Measurements from ENCODE around the gene IRF6. TPM values are rescaled to one million over a fixed set of nuclear protein-coding genes. Genes with fewer than 3 reads are reported as not detected.
A peak's percentile ranks its signal among the peaks of the same experiment; 100 is the strongest.

The IRF6 gene
- total RNA-seq, 1 donor from 2014 or later = 18.2 TPM

DNA sequence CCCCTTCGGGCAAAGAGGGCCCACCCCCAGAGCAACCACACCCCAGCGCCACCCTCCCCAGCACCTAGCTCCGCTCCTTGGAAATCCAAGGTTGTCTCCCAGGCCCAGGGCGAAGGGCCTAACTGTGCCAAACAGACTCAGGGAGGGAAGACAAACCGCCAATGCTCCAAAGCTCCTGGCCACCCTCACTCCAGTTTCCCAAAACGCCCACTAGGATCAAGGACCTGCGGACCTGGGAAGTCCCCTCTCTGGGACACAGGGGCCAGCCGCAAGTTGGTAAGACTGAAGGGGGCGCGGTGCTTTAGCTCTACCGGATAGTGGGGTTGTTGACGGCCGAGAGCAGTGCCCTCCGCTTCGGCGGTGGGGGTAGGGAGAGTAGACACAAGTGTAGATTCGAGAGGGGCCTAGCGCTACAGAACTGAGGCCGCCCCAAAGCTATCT, 581 bp downstream of the IRF6 start:
- Histone ChIP-seq H3K27me3 (ENCODE audit: low read depth) (no peaks in the 10 kb centered on the region), H3K36me3 (no peaks in the 10 kb centered on the region), H3K9me3 (no peaks in the 10 kb centered on the region), H3K4me3 (peak overlapping the region; percentile 61), H3K4me1 (peaks cover 11% of the 10 kb centered on the region), H3K27ac (peak overlapping the region; percentile 82)
- ATAC-seq (peak; percentile 58 to 63), DNase-seq (peak; percentile 57)
- intact Hi-C loops (cut with DNase I) = no loop called here
- no peak for TF ChIP-seq CTCF (IDR thresholded peaks at IDR 0.05)

DNA sequence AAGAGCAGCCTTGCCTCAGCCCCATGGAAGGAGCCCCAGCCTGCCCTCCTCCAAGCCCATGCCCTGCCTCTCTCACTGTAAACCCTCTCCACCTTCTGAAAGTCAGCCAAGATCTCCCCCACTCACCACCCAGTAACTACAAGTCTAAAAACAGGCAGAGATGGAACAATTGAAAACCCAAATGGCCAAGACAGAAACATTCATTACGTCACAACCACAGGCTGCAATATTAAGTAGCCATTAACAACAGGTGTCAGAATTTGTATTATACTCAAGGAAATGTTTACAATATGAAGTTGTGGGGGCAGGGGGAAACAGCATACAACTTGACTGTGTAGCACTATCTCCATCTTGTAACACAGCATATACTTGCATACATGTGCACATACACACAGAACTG, 2.4 kb downstream of the IRF6 start:
- no peaks in the 10 kb centered on the region for H3K36me3 ChIP-seq
- no peak for ATAC-seq
- intact Hi-C loops (cut with DNase I) = no loop called here
- H3K4me3 ChIP-seq = no peak overlapping the region
- no peak for TF ChIP-seq CTCF (IDR thresholded peaks at IDR 0.05)
- peaks cover 11% of the 10 kb centered on the region for H3K4me1 ChIP-seq
- no peak for DNase-seq
- no peak overlapping the region for H3K27ac ChIP-seq
- H3K27me3 ChIP-seq (ENCODE audit: low read depth) = no peaks in the 10 kb centered on the region
- H3K9me3 ChIP-seq = no peaks in the 10 kb centered on the region

GRCh38 chr1:209802780-209803152, 3.2 kb downstream of the IRF6 start:
- DNase-seq (no peak), ATAC-seq (no peak)
- no peak for TF ChIP-seq CTCF (IDR thresholded peaks at IDR 0.05)
- intact Hi-C loops (cut with DNase I) = no loop called here
- Histone ChIP-seq H3K4me3 (no peak overlapping the region), H3K9me3 (no peaks in the 10 kb centered on the region), H3K4me1 (peaks cover 11% of the 10 kb centered on the region), H3K27me3 (ENCODE audit: low read depth) (no peaks in the 10 kb centered on the region), H3K36me3 (no peaks in the 10 kb centered on the region), H3K27ac (no peak overlapping the region)

DNA sequence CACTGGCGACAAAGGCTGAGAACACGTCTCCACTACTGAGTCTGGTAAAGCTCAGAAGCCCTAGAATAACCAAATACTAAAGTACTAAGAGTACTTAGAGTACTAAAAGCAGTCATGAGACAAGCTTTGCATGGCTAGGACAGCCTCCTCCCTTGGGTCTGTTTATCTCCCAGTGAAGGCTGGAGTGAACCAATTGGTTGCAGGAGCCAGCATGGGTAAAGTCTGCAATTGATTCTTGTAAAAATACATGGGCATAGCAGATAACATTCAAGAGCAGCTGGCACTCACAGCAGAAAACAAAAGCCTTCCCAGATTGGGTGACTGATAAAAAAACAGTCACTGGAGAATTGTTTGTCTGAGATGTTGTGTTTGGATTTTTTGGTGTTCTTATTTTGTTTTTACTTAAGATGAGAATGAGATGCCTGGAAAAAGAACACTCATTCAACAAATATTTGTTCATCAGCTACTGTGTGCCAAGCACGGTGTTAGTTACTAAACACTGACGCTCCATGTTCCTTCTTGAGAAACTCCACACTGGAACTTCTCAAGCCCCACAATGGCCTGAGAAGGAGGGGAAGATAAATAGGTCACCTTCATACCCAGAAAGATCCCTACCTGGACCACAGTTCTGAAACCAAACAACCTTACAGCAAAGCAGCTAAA, 3.7 kb downstream of the IRF6 start:
- no peak overlapping the region for H3K27ac ChIP-seq
- ATAC-seq (no peak), DNase-seq (no peak)
- H3K4me3 ChIP-seq = no peak overlapping the region
- TF ChIP-seq CTCF (IDR thresholded peaks at IDR 0.05) = no peak
- no peaks in the 10 kb centered on the region for H3K27me3 ChIP-seq (ENCODE audit: low read depth)
- intact Hi-C loops (cut with DNase I) = no loop called here
- H3K36me3 ChIP-seq = no peaks in the 10 kb centered on the region
- H3K4me1 ChIP-seq = peaks cover 11% of the 10 kb centered on the region
- no peaks in the 10 kb centered on the region for H3K9me3 ChIP-seq

GRCh38 chr1:209800984-209801834, 4.7 kb downstream of the IRF6 start:
- no peak for TF ChIP-seq CTCF (IDR thresholded peaks at IDR 0.05)
- Histone ChIP-seq H3K36me3 (no peaks in the 10 kb centered on the region), H3K4me3 (no peak overlapping the region), H3K27ac (no peak overlapping the region), H3K9me3 (no peaks in the 10 kb centered on the region), H3K4me1 (peaks cover 7% of the 10 kb centered on the region), H3K27me3 (ENCODE audit: low read depth) (no peaks in the 10 kb centered on the region)
- ATAC-seq (no peak), DNase-seq (no peak)
- intact Hi-C loops (cut with DNase I) = no loop called here

Data from lower lobe of right lung (tissue), 2 donors.